ENCODE measurements around the gene CABLES2.
A peak's percentile ranks its signal among the peaks of the same experiment; 100 is the strongest.

Gene CABLES2

DNA sequence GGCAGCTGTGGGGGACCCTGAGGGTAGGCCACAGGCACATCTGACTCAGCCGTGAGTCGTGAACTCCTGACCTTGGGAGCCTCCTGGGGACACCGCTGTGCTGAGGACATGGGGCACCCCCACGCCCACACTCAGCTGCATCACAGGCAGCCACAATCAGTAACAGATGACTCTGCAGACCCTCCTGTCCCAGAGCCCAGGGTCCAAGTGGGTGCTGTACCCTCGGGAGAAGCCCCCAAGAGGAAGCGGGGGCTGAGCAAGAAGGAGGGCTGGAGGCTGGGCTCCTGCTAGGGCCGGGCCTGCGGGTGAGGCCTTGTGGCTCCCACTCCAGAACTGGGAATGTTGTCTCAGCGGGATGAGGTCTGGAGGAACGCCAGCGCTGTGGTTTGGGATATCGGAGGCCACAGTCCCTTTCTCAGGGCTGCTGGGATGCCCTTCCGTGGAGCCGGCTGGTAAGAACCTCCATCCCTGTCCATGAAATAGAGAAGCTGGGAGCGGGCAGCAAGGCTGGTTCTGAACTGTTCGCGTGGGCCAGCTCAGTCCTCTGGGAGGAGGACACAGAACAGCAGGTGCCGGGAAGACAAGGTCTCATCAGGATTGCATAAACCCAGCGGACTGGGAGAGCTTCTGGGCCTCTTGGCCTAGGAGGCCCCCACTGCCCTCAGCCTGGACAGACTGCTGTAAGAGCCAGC, 36.8 kb downstream of the CABLES2 start:
- in situ Hi-C loops (cut with MboI; ENCODE audit: low sequenced_read_pairs, unreplicated experiment): no loop called here
- TF ChIP-seq, protein P1, sequence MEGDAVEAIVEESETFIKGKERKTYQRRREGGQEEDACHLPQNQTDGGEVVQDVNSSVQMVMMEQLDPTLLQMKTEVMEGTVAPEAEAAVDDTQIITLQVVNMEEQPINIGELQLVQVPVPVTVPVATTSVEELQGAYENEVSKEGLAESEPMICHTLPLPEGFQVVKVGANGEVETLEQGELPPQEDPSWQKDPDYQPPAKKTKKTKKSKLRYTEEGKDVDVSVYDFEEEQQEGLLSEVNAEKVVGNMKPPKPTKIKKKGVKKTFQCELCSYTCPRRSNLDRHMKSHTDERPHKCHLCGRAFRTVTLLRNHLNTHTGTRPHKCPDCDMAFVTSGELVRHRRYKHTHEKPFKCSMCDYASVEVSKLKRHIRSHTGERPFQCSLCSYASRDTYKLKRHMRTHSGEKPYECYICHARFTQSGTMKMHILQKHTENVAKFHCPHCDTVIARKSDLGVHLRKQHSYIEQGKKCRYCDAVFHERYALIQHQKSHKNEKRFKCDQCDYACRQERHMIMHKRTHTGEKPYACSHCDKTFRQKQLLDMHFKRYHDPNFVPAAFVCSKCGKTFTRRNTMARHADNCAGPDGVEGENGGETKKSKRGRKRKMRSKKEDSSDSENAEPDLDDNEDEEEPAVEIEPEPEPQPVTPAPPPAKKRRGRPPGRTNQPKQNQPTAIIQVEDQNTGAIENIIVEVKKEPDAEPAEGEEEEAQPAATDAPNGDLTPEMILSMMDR (IDR thresholded peaks at IDR 0.05; ENCODE audit: borderline replicate concordance, control extremely low read depth, extremely low read depth, insufficient read depth, missing control alignments): no peak

GRCh38 chr20:62369815-62370114, 37.3 kb downstream of the CABLES2 start:
- in situ Hi-C loops (cut with MboI; ENCODE audit: low sequenced_read_pairs, unreplicated experiment): no loop called here
- TF ChIP-seq, protein P1 (IDR thresholded peaks at IDR 0.05; ENCODE audit: borderline replicate concordance, control extremely low read depth, extremely low read depth, insufficient read depth, missing control alignments): no peak
- DNase-seq (ENCODE audit: low spot score): no peak

More for the DNA sequence above, 36.8 kb downstream of the CABLES2 start:
- peak; percentile 67 for DNase-seq (ENCODE audit: low spot score)

DNA sequence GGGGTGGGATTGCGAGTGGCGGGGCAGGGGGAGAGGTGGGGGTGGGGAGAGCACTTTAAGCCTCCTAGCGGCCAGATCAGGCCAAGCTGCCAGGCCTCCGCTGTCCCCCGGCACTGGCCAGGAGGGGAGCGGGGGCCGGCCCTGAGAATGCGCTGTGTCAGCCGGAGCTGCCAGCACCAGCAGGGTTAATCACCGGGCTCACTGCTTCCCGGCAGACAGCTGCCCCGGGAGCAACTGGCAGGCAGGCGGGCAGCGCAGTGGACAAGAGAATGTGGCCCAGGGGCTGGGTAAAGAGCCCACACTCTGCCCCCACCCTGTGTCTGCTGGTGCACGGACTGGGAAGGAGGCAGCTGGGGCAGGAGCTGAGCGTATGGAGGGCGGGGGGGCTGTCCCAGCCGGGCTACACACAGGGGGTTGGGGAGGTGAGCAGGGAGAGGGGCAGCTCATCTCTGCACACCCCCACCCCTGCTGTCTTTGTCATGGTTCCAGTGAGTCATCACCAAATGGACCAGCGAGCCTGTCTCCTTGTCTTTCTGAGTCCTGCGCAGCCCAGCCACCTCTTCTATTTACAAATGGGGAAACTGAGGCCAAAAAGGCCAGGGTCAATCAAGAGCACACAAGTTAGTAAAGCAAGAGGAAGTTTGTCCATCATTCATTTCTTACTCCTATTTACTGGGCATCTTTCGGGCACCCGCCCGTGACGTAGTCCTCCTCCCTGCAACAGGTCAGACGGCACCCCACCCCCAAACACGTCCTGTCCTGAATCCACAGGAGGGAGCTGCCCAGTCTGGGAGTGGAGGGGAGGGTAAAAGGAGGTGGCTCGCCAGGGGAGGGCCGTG, 37.9 kb downstream of the CABLES2 start:
- DNase-seq (ENCODE audit: low spot score): peak; percentile 66
- TF ChIP-seq, protein P1 (IDR thresholded peaks at IDR 0.05; ENCODE audit: borderline replicate concordance, control extremely low read depth, extremely low read depth, insufficient read depth, missing control alignments): peak; percentile 7
- in situ Hi-C loops (cut with MboI; ENCODE audit: low sequenced_read_pairs, unreplicated experiment): no loop called here

- TF ChIP-seq, protein P1 (IDR thresholded peaks at IDR 0.05; ENCODE audit: borderline replicate concordance, control extremely low read depth, extremely low read depth, insufficient read depth, missing control alignments): no peak
- in situ Hi-C loops (cut with MboI; ENCODE audit: low sequenced_read_pairs, unreplicated experiment): no loop called here
- DNase-seq (ENCODE audit: low spot score): no peak
Measured at GRCh38 chr20:62368392-62368975, 38.6 kb downstream of the CABLES2 start.

GRCh38 chr20:62367633-62368391, 39.3 kb downstream of the CABLES2 start:
- DNase-seq (ENCODE audit: low spot score): no peak
- in situ Hi-C loops (cut with MboI; ENCODE audit: low sequenced_read_pairs, unreplicated experiment): no loop called here
- TF ChIP-seq, protein P1 (IDR thresholded peaks at IDR 0.05; ENCODE audit: borderline replicate concordance, control extremely low read depth, extremely low read depth, insufficient read depth, missing control alignments): no peak

GRCh38 chr20:62367136-62367632, 39.9 kb downstream of the CABLES2 start, which contains the start of gene LAMA5:
TSS of gene LAMA5 (minus strand) at chr20:62367312. CDS start at chr20:62367245, 67 bp downstream.
- DNase-seq (ENCODE audit: low spot score): peak; percentile 85
- in situ Hi-C loops (cut with MboI; ENCODE audit: low sequenced_read_pairs, unreplicated experiment): no loop called here
- TF ChIP-seq, protein P1 (IDR thresholded peaks at IDR 0.05; ENCODE audit: borderline replicate concordance, control extremely low read depth, extremely low read depth, insufficient read depth, missing control alignments): no peak
